ENCODE data around the gene UGT3A1.

GRCh38 chr5:35903631-35904203, 87.5 kb downstream of the UGT3A1 start:
- TF ChIP-seq POLR2A (IDR thresholded peaks at IDR 0.05) (no peak), CTCF (IDR thresholded peaks at IDR 0.05) (no peak)

Data from heart left ventricle (tissue), 13 donors.